Measurements from ENCODE around the gene NAALAD2. TPM values are rescaled to one million over a fixed set of nuclear protein-coding genes. Genes with fewer than 3 reads are reported as not detected.

The NAALAD2 gene
- total RNA-seq, 6 experiments from 2014 or later, result 0.13 to 1.4 (median 0.38) TPM

DNA sequence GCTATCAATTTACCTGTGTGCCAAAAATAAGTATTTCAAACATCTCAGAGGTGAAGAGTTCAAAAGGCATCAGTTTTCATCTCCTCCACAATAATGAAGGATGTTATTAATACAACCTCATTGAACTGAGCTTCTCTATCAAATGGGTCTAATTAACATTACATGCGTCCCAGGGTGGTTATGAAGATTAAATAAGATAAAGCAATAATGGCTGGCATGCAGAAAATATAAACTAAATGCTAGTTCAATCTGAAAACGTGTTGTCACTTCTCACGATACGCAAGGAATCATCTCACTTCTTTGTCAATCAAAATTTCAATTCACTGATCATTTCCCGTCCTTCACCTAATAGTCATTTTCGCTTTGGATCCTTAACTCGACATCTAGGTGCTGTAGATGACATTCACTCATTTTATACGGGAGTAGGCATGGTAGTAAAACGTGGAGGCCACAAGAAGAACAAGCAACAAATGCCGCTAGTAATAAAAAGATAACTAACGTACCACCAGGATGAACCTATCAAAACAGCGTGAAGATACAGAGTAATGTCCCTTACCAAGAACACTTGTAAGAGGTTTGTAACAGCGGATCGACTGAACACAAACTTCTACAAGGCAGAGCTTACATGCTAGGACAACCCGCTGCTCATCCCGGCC lies 87.5 kb downstream of the NAALAD2 start:
- peak overlapping the region; percentile 97 to 99 (median 97) for H3K27ac ChIP-seq
- no peaks in the 10 kb centered on the region for H3K27me3 ChIP-seq
- no peaks in the 10 kb centered on the region for H3K9me3 ChIP-seq
- H3K36me3 ChIP-seq, result no peaks in the 10 kb centered on the region
- no peak for DNase-seq
- peaks cover 0 to 24% (median 0%) of the 10 kb centered on the region in 4 donors for H3K4me1 ChIP-seq
- TF ChIP-seq, protein P1, sequence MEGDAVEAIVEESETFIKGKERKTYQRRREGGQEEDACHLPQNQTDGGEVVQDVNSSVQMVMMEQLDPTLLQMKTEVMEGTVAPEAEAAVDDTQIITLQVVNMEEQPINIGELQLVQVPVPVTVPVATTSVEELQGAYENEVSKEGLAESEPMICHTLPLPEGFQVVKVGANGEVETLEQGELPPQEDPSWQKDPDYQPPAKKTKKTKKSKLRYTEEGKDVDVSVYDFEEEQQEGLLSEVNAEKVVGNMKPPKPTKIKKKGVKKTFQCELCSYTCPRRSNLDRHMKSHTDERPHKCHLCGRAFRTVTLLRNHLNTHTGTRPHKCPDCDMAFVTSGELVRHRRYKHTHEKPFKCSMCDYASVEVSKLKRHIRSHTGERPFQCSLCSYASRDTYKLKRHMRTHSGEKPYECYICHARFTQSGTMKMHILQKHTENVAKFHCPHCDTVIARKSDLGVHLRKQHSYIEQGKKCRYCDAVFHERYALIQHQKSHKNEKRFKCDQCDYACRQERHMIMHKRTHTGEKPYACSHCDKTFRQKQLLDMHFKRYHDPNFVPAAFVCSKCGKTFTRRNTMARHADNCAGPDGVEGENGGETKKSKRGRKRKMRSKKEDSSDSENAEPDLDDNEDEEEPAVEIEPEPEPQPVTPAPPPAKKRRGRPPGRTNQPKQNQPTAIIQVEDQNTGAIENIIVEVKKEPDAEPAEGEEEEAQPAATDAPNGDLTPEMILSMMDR (IDR thresholded peaks at IDR 0.05), result no peak
- TF ChIP-seq POLR2A (IDR thresholded peaks at IDR 0.05), result no peak
- intact Hi-C loops (cut with DNase I), result no loop called here
- peak overlapping the region; percentile 81 to 93 (median 89) for H3K4me3 ChIP-seq
- ATAC-seq, result peak in 2 of 4 donors; percentile 24 to 40
- WGBS (ENCODE audit: insufficient coverage, low coverage, low lambda C conversion rate, missing lambda C conversion rate), result 3% methylated on average over 15 of the region's 16 CpGs

DNA sequence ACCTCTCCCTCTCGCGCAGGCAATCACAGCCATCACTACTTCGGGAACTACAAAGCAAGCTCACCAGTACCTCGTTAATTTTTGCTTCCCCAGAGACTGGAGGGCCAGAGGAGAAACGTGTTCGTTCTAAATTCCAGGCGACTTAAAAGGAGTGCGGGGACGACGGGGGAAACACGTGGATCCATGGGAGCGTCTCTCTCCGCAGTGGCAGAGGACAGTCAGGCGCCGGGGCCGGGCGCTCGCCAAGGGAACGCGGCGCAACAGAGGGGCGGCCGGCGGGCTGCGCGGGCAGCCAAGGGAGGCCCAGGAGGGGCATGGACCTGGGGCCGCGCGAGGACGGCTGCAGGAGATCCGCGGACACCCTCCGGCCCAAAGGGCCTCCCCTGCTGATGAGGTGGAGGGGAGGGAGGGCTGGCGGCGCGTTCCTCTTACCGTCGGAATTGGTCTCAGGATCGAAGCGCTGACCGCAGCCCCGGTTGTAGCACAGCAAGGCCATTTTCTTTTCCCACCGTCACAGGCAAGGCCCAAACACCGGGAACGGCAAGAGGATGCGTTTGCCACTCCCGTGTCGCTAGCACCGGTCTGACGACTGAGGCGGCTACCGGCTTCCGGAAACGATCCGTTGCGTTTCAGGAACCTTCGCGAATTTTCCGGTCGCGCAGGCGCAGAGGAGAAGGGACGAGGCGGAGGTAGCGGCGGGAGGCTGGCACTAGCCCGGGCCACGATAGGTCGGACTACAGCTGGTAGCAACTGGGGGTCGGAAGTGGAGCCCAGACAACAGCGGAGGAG lies 88.2 kb downstream of the NAALAD2 start, which contains the start of gene CHORDC1:
Gene CHORDC1, minus strand, starts transcription at position 591 of the 789 bp plus-strand sequence. Its CDS starts 95 bp downstream, at position 496.
- intact Hi-C loops (cut with DNase I), result no loop called here
- TF ChIP-seq POLR2A (IDR thresholded peaks at IDR 0.05), result peak; percentile 92
- TF ChIP-seq, protein P1 (IDR thresholded peaks at IDR 0.05), result no peak
- H3K36me3 ChIP-seq, result no peaks in the 10 kb centered on the region
- ATAC-seq, result peak; percentile 96 to 99 (median 96)
- H3K4me3 ChIP-seq, result peak within 1 kb of the TSS; percentile 81 to 93 (median 89)
- H3K4me1 ChIP-seq, result peaks cover 0 to 24% (median 0%) of the 10 kb centered on the region in 4 donors
- peak; percentile 93 to 97 (median 95) for DNase-seq
- WGBS (ENCODE audit: insufficient coverage, low coverage, low lambda C conversion rate, missing lambda C conversion rate), result 0% methylated on average over 11 of the region's 71 CpGs
- peak within 1 kb of the TSS; percentile 97 to 99 (median 97) for H3K27ac ChIP-seq
- no peaks in the 10 kb centered on the region for H3K9me3 ChIP-seq
- no peaks in the 10 kb centered on the region for H3K27me3 ChIP-seq

DNA sequence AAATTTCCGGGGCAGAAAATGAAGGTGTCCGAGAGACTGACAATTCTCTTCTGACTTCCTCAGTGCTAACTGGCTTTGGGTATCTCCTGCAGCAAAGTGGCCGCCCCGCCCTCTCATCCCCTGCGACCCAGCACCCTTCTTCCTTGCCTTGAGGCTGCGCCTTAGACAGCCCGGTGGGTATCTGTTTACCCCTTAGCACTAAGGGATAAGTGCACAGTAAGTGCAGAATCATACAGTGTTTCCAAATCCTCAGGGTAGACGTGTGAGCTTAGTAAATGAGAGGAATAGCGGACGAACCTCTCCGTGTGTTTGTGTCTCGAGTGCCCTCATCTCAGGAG lies 88.8 kb downstream of the NAALAD2 start:
- Histone ChIP-seq H3K27ac (peak overlapping the region; percentile 97 to 99 (median 97)), H3K36me3 (no peaks in the 10 kb centered on the region), H3K9me3 (no peaks in the 10 kb centered on the region), H3K4me1 (peaks cover 0 to 24% (median 0%) of the 10 kb centered on the region in 4 donors), H3K4me3 (peak overlapping the region; percentile 81 to 93 (median 89)), H3K27me3 (no peaks in the 10 kb centered on the region)
- DNase-seq (no peak), ATAC-seq (peak; percentile 70 to 83 (median 71))
- 0% methylated on average over 10 of the region's 12 CpGs for WGBS (ENCODE audit: insufficient coverage, low coverage, low lambda C conversion rate, missing lambda C conversion rate)
- intact Hi-C loops (cut with DNase I), result no loop called here
- TF ChIP-seq, protein P1 (IDR thresholded peaks at IDR 0.05), result no peak
- TF ChIP-seq POLR2A (IDR thresholded peaks at IDR 0.05), result peak; percentile 60

DNA sequence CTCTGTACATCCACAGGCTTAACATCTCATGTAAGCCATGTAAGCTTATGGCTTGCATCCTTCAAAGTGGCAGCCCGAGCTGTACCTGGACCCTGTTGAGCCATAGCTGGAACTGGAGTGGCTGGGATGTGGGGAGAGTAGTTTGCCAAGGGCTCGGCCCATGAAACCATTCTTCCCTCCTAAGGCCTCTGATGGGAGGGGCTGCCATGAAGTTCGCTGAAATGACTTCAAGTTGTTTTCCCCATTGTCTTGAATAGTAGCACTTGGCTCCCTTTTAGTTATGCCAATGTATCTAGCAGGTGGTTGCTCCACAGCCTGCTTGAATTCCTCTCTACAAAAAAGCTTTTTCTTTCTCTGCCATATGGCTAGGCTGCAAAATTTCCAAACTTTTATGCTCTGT lies 93.6 kb downstream of the NAALAD2 start:
- intact Hi-C loops (cut with DNase I), result no loop called here
- H3K4me3 ChIP-seq, result no peak overlapping the region
- no peaks in the 10 kb centered on the region for H3K36me3 ChIP-seq
- no peak for DNase-seq
- H3K4me1 ChIP-seq, result peaks cover 0 to 7% (median 0%) of the 10 kb centered on the region in 4 donors
- H3K9me3 ChIP-seq, result no peaks in the 10 kb centered on the region
- no peaks in the 10 kb centered on the region for H3K27me3 ChIP-seq
- no peak overlapping the region for H3K27ac ChIP-seq
- no peak for ATAC-seq
- WGBS (ENCODE audit: insufficient coverage, low coverage, low lambda C conversion rate, missing lambda C conversion rate), result 100% methylated on average over 1 of the region's 3 CpGs
- TF ChIP-seq, protein P1 (IDR thresholded peaks at IDR 0.05), result no peak
- TF ChIP-seq POLR2A (IDR thresholded peaks at IDR 0.05), result no peak
